Parathyroid adenoma (tissue), 2 donors: ENCODE data around the gene ZBTB38.

Experiments used
- H2AFZ ChIP-seq: fragments of 300-600 bp; sonication (generic); one replicate; pipeline ENCODE4 v1.7.0; 2017; ENCODE audit warnings: antibody characterized with exemption, mild to moderate bottlenecking
- H3K27ac ChIP-seq: fragments of 300-600 bp; sonication (generic); one replicate; pipeline ENCODE4 v1.7.0; 2017
- H3K27me3 ChIP-seq: fragments of 300-600 bp; sonication (generic); one replicate; pipeline ENCODE4 v1.7.0; 2017; ENCODE audit warnings: low read length; ENCODE audit not compliant: control insufficient read depth, insufficient read depth
- H3K36me3 ChIP-seq: fragments of 300-600 bp; sonication (generic); one replicate; pipeline ENCODE4 v1.7.0; 2017; ENCODE audit warnings: low read length; ENCODE audit not compliant: control insufficient read depth, insufficient read depth
- H3K4me1 ChIP-seq: fragments of 300-600 bp; sonication (generic); one replicate; pipeline ENCODE4 v1.7.0; 2017; ENCODE audit warnings: control low read depth
- H3K4me2 ChIP-seq: fragments of 300-600 bp; sonication (generic); one replicate; pipeline ENCODE4 v1.7.0; 2017; ENCODE audit warnings: low read length
- H3K4me3 ChIP-seq: fragments of 300-600 bp; sonication (generic); one replicate; pipeline ENCODE4 v1.7.0; 2017; ENCODE audit warnings: low read depth, low read length
- H3K79me2 ChIP-seq: fragments of 300-600 bp; sonication (generic); one replicate; pipeline ENCODE4 v1.7.0; 2017; ENCODE audit warnings: control low read depth
- H3K9ac ChIP-seq: fragments of 300-600 bp; sonication (generic); one replicate; pipeline ENCODE4 v1.7.0; 2017; ENCODE audit warnings: mild to moderate bottlenecking
- H3K9me3 ChIP-seq: fragments of 300-600 bp; sonication (generic); one replicate; pipeline ENCODE4 v1.7.0; 2017; ENCODE audit warnings: low read length; ENCODE audit not compliant: control insufficient read depth
- CTCF ChIP-seq: fragments of 300-600 bp; sonication (generic); IDR thresholded peaks from one replicate; pipeline ENCODE4 v1.7.0; 2017; ENCODE audit warnings: antibody characterized with exemption, mild to moderate bottlenecking
- donor health status: primary hyperparathyroidism.

Gene ZBTB38

GRCh38 chr3:141403576-141403975, 35.3 kb downstream of the ZBTB38 start:
- H2AFZ ChIP-seq, result no peak overlapping the region
- TF ChIP-seq CTCF, result no peak
- H3K4me1 ChIP-seq, result peaks cover 29% of the 10 kb centered on the region
- H3K27me3 ChIP-seq, result no peaks in the 10 kb centered on the region
- H3K9me3 ChIP-seq, result no peaks in the 10 kb centered on the region
- peak overlapping the region; percentile 91 for H3K27ac ChIP-seq
- H3K79me2 ChIP-seq, result peaks cover 7% of the 10 kb centered on the region
- H3K36me3 ChIP-seq, result no peaks in the 10 kb centered on the region
- no peak overlapping the region for H3K9ac ChIP-seq
- H3K4me3 ChIP-seq, result peak overlapping the region; percentile 64
- peak overlapping the region; percentile 56 for H3K4me2 ChIP-seq

- no peaks in the 10 kb centered on the region for H3K27me3 ChIP-seq
- peaks cover 37% of the 10 kb centered on the region for H3K4me1 ChIP-seq
- H3K27ac ChIP-seq, result no peak overlapping the region
- H2AFZ ChIP-seq, result no peak overlapping the region
- H3K79me2 ChIP-seq, result peaks cover 7% of the 10 kb centered on the region
- no peaks in the 10 kb centered on the region for H3K9me3 ChIP-seq
- no peak overlapping the region for H3K4me3 ChIP-seq
- no peaks in the 10 kb centered on the region for H3K36me3 ChIP-seq
- no peak overlapping the region for H3K4me2 ChIP-seq
- no peak overlapping the region for H3K9ac ChIP-seq
- no peak for TF ChIP-seq CTCF
These were observed 36.7 kb downstream of the ZBTB38 start for GRCh38 chr3:141405025-141405424.

GRCh38 chr3:141405591-141405990, 37.3 kb downstream of the ZBTB38 start:
- peaks cover 37% of the 10 kb centered on the region for H3K4me1 ChIP-seq
- H3K27ac ChIP-seq, result no peak overlapping the region
- H3K4me2 ChIP-seq, result no peak overlapping the region
- H3K36me3 ChIP-seq, result no peaks in the 10 kb centered on the region
- H3K27me3 ChIP-seq, result no peaks in the 10 kb centered on the region
- no peaks in the 10 kb centered on the region for H3K9me3 ChIP-seq
- H3K4me3 ChIP-seq, result no peak overlapping the region
- peaks cover 4% of the 10 kb centered on the region for H3K79me2 ChIP-seq
- no peak overlapping the region for H3K9ac ChIP-seq
- TF ChIP-seq CTCF, result no peak
- no peak overlapping the region for H2AFZ ChIP-seq

GRCh38 chr3:141406265-141406664, 38.0 kb downstream of the ZBTB38 start:
- Histone ChIP-seq H3K9ac (no peak overlapping the region), H3K27ac (peak overlapping the region; percentile 10), H3K36me3 (no peaks in the 10 kb centered on the region)

More at GRCh38 chr3:141406265-141406664, 38.0 kb downstream of the ZBTB38 start:
- Histone ChIP-seq H2AFZ (no peak overlapping the region), H3K4me3 (no peak overlapping the region), H3K79me2 (peaks cover 2% of the 10 kb centered on the region), H3K4me1 (peaks cover 37% of the 10 kb centered on the region), H3K9me3 (no peaks in the 10 kb centered on the region), H3K4me2 (no peak overlapping the region), H3K27me3 (no peaks in the 10 kb centered on the region)
- no peak for TF ChIP-seq CTCF
